GM21737 (cell line): ENCODE results near the gene UGT2B15.
"Not testable (repeated sequence)": the region's sequence is repeated elsewhere in the genome, so short reads cannot be mapped to it uniquely, and the experiment has no call there.

ENCODE experiments used
- ATAC-seq: cut with Tn5 transposase; IDR thresholded peaks from one replicate; pipeline ENCODE4 v1.9.1; 2021; ENCODE audit warnings: mild to moderate bottlenecking, moderate library complexity; ENCODE audit not compliant: unreplicated experiment

Gene UGT2B15

DNA sequence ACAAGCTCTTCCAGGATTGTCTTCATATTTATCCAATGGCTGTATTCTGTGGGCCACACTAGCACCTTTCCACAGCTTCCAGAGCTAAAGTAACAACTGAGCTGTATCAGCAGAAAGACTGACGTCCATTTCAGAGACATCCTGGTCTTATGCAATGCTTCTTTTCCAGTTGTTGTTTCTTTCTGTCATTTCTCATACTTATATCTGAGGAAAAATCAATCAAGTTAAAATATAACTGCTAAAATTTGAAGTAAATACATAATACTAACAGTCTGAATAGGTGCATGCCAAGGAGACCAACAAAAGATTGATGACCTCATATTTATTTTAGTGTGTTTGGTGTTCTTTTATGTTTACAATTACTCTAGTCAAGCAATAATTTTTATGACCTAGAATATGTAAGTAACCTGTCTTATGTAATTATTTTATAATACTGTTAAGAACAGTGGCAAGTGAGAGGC is at the start of gene UGT2B15:
Gene UGT2B15 (minus strand): TSS at position 174 of the 461 bp plus-strand sequence. CDS start 34 bp downstream, at position 140.
- ATAC-seq = not testable (repeated sequence)

DNA sequence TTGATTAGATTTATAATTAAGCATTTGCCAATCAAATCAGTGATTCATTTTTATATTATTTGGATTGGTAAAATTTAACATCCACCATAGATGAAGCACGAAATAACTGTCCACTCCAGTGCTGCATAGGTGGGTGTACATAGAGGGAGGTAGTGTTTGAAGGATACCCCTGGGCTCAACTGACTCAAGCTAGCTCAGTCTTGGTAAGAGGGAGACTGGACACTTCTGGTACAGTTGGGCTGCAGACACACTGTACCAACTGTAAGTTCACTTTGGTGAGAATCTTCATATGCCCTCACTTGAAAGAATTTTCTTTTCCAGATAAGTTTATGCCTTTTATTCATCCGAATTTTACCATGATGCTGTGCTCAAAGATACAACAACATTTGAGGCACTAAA is 48.6 kb upstream of the UGT2B15 start:
- ATAC-seq = no peak

DNA sequence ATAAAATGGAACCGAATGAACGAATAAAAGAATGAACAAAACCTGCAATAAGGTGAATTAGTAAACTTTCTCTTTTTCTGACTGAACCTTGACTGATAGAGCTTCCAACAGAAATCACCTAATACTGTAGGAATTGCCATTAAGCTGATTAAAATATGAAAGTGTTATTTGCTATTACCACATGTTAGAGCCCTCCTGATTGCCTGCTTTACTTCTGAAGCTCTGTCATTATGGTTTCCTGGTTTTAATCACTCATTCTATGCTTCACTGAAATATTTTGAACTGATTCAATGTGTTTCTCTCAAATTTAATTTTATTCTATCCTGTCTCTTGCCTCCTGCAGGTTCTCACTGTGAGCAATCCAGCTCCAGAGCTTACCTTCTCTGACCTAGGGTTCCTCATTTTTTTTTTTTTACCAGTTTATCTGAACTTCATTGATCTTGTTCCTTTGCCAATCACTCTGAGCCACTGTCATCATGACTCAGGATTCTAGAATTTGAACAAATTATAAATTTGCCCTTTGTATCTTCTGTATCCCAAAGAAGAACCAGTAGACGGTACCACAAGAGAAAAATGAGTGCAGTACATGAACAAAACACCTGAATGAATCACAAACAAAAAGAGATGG is 48.1 kb upstream of the UGT2B15 start:
- ATAC-seq = no peak

- peak; percentile 91 for ATAC-seq
Observed at GRCh38 chr4:68717999-68718398, 47.5 kb upstream of the UGT2B15 start.

DNA sequence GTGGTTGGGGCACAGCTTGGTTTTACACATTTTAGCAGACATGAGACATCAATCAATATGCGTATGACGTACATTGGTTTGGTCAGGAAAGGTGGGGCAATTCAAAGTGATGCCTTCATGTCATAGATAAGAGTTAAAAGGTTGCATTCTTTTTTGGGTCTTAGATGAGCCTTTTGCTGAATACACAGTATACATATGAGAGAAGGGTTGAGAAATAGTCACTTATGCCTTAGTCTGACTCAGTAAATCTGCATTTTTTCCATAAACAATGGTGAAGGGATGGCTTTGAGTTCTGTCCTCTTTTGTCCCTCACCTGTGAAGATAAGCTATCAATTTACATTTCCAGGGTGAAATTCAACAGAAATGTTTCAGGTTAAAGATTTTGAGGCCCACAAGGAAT is 43.9 kb upstream of the UGT2B15 start:
- ATAC-seq = no peak

- ATAC-seq = no peak
Observed at GRCh38 chr4:68712207-68712606, 41.8 kb upstream of the UGT2B15 start.

- ATAC-seq = no peak
Observed at GRCh38 chr4:68708566-68708965, 38.1 kb upstream of the UGT2B15 start.

GRCh38 chr4:68703168-68703567 is 32.7 kb upstream of the UGT2B15 start:
- ATAC-seq = not testable (repeated sequence)

GRCh38 chr4:68700152-68700551 is 29.7 kb upstream of the UGT2B15 start:
- ATAC-seq = no peak

- ATAC-seq = no peak
Observed at GRCh38 chr4:68693325-68694075, 23.0 kb upstream of the UGT2B15 start.

- ATAC-seq = no peak
Observed at GRCh38 chr4:68691186-68691585, 20.7 kb upstream of the UGT2B15 start.

- ATAC-seq = no peak
Observed at GRCh38 chr4:68683034-68683433, 12.6 kb upstream of the UGT2B15 start.

- not testable (repeated sequence) for ATAC-seq
Observed at GRCh38 chr4:68681298-68681697, 10.8 kb upstream of the UGT2B15 start.

DNA sequence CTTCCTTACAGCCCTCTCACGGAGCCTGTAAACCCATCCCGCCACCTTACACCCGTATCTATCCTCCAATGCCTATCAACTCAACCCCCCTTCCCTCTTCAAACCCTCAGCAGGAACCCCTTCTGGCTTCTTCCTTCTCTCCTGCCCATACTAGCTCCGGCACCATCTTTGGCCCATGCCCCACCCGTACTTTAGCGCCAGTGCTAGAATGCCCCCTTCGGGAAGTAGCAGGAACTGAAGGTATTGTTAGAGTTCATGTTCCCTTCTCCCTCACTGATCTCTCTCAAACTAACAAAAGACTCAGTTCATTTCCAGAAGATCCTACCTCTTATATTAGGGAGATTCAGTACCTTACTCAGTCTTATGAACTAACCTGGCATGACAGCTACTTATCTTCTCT is 2.7 kb upstream of the UGT2B15 start:
- no peak for ATAC-seq

DNA sequence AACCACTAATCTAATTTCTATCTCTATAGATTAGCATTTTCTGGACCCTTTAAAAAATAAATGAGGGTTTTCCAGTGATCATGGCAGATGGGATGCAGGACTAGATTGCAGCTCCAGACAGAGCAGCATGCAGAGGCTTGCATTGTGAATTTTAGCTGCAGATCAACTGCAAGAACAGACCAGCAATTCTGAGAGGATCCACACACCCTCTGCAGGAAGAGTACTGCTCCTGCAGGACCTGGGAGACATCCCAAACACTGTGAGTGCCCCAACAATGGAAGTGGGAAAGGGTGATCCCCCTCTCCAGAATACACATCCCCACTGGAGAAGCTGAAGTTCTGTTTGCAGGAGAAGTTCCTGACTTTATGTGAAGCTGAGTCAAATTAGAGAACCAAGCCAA is 765 bp upstream of the UGT2B15 start:
- not testable (repeated sequence) for ATAC-seq

DNA sequence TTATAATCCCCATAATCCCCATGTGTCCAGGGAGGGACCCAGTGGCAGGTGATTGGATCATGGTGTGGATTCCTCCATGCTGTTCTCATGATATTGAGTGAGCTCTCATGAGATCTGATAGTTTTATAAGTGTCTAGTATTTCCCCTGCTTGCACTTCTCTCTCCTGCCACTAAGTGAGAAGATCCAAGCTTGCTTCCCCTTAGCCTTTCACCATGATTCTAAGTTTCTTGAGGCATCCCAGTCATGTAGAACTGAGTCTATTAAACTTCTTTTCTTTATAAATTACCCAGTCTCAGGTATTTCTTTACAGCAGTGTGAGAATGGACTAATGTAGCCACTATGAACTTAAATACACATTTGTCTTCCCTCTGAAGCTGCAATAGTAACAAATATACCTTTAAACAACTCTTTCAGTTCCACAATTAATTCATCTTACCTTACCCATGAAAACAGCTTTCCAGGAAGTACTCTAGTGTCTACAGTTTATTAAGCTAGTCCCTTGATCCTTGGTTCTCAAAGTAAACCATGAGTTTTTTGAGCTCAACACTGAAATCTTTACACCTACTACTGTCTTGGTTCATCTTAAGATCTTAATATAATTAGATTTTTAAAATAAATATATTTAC is 1.8 kb downstream of the UGT2B15 start:
- not testable (repeated sequence) for ATAC-seq

GRCh38 chr4:68667551-68667950 is 2.9 kb downstream of the UGT2B15 start:
- not testable (repeated sequence) for ATAC-seq

DNA sequence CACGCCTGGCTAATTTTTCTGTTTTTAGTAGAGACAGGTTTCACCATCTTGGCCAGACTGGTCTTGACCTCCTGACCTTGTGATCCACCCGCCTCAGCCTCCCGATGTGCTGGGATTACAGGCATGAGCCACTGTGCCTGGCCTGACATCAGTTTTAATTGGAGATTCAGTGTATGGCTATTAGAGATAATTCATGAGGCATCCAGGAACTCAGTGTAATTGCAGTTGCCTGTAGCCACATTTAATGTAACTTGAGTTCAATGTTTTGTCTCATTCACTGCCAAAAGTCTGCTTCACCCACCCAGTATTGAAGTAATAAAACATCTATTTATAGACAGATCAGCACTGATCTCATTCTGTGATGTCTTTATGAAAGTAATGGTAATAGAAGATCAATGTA is 5.7 kb downstream of the UGT2B15 start:
- ATAC-seq = not testable (repeated sequence)

GRCh38 chr4:68662836-68663574 is 7.4 kb downstream of the UGT2B15 start:
- ATAC-seq = not testable (repeated sequence)

DNA sequence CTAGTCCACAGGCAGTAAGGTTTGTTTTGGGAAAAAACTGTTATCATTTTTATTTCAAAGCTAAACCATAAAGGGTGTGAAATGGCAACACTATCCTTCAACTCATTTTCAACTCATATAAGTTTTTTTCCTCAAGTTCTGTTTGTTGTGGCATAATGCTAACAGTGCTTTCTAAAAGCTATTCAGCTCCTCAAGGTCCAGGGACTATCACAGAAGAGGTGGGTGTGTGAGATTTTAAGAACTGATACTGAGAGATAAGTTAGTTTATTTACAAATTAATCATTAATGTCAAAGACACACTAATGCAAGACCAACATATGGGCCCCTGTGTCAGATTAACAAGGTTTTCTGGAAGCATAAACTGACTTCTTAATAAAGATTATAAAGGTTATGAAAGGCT is 11.8 kb downstream of the UGT2B15 start:
- ATAC-seq = no peak

- ATAC-seq = peak; percentile 74
Observed at GRCh38 chr4:68657022-68657594, 13.3 kb downstream of the UGT2B15 start.
